Measurements from ENCODE around the gene HOXD8. TPM values are rescaled to one million over a fixed set of nuclear protein-coding genes. Genes with fewer than 3 reads are reported as not detected.

HOXD8 gene
- total and polyA plus RNA-seq, 10 of the 15 experiments (the other 5 are each of a cell fraction or from before 2014, with no cell fraction given), result not detected

DNA sequence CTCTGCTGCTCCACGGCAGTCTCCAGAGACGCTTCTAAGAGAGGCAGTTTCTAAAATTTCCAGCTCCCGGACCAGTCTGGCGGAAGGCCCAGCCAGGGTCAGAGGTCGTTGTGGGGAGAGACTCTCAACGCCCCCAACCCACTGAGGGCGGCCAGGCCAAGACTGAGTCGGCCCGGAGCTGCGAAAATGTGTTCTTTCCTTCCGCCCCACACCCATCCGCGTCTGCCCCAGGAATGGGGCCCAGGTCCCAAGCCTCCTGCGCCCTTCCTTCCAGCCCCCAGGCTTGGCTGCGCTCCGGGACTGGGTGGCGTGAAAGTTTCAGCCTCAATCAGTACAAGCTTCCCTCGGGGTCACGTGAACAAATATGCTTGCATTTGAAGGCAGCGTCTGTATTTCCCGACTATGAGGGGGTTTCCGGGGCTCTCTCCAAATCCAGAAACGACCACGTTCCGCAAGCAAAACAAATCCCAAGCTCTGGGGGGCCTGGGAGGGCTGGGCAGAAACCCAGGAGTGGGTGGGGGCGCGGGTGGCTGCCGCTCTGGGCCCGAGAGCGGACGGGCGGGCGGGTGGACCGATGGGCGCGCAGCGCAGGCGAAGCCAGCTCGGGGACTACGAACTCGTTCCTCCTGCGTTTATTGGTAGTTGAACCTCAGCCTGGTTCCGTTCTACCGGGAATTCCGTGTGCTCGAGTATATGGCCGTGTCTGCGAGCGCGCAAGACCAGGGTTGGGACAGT is 30.9 kb downstream of the HOXD8 start:
- ChIA-PET POLR2A (no interaction called here), CTCF (no interaction called here), SMC1A (ENCODE audit: uncharacterized antibody, unreplicated experiment) (interaction anchor here (0.9 kb wide), 1 partner anchor 14 kb away, joined by 5 read pairs; no protein-coding TSS in a partner anchor), RAD21 (ENCODE audit: unreplicated experiment) (no interaction called here)
- no peak overlapping the region for H3K27ac ChIP-seq (ENCODE audit: control insufficient read depth, insufficient read depth)
- H2AFZ ChIP-seq (ENCODE audit: control insufficient read depth, low read depth, low read length), result no peak overlapping the region
- no peaks in the 10 kb centered on the region for H3K79me2 ChIP-seq (ENCODE audit: control insufficient read depth, insufficient read depth, low read length)
- peaks cover 2% of the 10 kb centered on the region; the same call in 2 of the 3 replicates for H3K9me3 ChIP-seq (replicated peaks; ENCODE audit: control insufficient read depth, insufficient read depth, low read length)
- H3K4me1 ChIP-seq (ENCODE audit: control insufficient read depth, insufficient read depth, low read length), result no peaks in the 10 kb centered on the region
- no peaks in the 10 kb centered on the region for H3K36me3 ChIP-seq (ENCODE audit: control insufficient read depth in 2 of 2, insufficient read depth in 2 of 2, low read length in 1 of 2)
- H3K4me2 ChIP-seq (ENCODE audit: control insufficient read depth, insufficient read depth), result no peak overlapping the region
- TF ChIP-seq, protein P1, sequence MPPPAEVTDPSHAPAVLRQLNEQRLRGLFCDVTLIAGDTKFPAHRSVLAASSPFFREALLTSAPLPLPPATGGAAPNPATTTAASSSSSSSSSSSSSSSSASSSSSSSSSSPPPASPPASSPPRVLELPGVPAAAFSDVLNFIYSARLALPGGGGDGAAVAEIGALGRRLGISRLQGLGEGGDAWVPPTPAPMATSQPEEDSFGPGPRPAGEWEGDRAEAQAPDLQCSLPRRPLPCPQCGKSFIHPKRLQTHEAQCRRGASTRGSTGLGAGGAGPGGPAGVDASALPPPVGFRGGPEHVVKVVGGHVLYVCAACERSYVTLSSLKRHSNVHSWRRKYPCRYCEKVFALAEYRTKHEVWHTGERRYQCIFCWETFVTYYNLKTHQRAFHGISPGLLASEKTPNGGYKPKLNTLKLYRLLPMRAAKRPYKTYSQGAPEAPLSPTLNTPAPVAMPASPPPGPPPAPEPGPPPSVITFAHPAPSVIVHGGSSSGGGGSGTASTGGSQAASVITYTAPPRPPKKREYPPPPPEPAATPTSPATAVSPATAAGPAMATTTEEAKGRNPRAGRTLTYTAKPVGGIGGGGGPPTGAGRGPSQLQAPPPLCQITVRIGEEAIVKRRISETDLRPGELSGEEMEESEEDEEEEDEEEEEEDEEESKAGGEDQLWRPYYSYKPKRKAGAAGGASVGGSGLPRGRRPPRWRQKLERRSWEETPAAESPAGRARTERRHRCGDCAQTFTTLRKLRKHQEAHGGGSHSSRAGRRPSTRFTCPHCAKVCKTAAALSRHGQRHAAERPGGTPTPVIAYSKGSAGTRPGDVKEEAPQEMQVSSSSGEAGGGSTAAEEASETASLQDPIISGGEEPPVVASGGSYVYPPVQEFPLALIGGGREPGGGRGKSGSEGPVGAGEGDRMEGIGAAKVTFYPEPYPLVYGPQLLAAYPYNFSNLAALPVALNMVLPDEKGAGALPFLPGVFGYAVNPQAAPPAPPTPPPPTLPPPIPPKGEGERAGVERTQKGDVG (CRISPR knock-in tag; IDR thresholded peaks at IDR 0.05), result no peak
- TF ChIP-seq POLR2AphosphoS2 (IDR thresholded peaks at IDR 0.05; ENCODE audit: low read depth, low read length) (no peak), MEF2B (IDR thresholded peaks at IDR 0.05; ENCODE audit: partially characterized antibody, poor library complexity, severe bottlenecking) (no peak), GATAD2B (conservative IDR thresholded peaks at IDR 0.05; ENCODE audit: low read depth) (no peak), SMC3 (IDR thresholded peaks at IDR 0.05; ENCODE audit: borderline replicate concordance, low read length) (no peak)
- H3K27me3 ChIP-seq (replicated peaks in 1 of 2; ENCODE audit: control insufficient read depth in 2 of 2, insufficient read depth in 2 of 2, low read length in 1 of 2), result peaks cover 18 to 35% of the 10 kb centered on the region in 2 experiments
- intact Hi-C loops (cut with micrococcal nuclease; ENCODE audit: unreplicated experiment) (no loop called here), in situ Hi-C loops (cut with MboI) (no loop called here)
- no peak overlapping the region for H3K9ac ChIP-seq (ENCODE audit: control insufficient read depth, insufficient read depth, low read length)
- WGBS (ENCODE audit: insufficient coverage, insufficient replicate concordance, low lambda C conversion rate, missing lambda C conversion rate), result 48% methylated on average over 37 of the region's 50 CpGs
- FAIRE-seq, result no peak
- no peak for DNase-seq (ENCODE audit: low read depth, low spot score)
- ATAC-seq, result no peak
- BruUV-seq (replicated peaks), result no TSS peak
- H4K20me1 ChIP-seq (ENCODE audit: control insufficient read depth, insufficient read depth), result no peaks in the 10 kb centered on the region
- no peak overlapping the region for H3K4me3 ChIP-seq
